Endothelial cell of umbilical vein (primary cell): ENCODE measurements around the gene BOD1L1. TPM values are rescaled to one million over a fixed set of nuclear protein-coding genes. Genes with fewer than 3 reads are reported as not detected.

Experiments used
- BruUV-seq: library from RNA; stranded (reverse); fragments of 400-500 nt; replicated peaks from 2 replicates; lab custom pipeline; 2021; lab: Mats Ljungman, UMichigan
- CTCF ChIA-PET: fragments of 300-600, 350-600 bp; sonication (Branson Sonifier 250); formaldehyde crosslinking; loops from one replicate; lab custom pipeline; 2021; ENCODE audit warnings: antibody characterized with exemption, inconsistent platforms; lab: Charles Lee
- POLR2A ChIA-PET: fragments of 300-600, 350-600 bp; sonication (Branson Sonifier 250); formaldehyde crosslinking; loops from one replicate; lab custom pipeline; 2021; ENCODE audit warnings: antibody characterized with exemption, inconsistent platforms; lab: Charles Lee
- DNase-seq: peaks from one replicate; pipeline ENCODE4 v3.0.0-alpha.2; 2011; ENCODE audit warnings: low read depth, low spot score
- FAIRE-seq: peaks from 2 replicates; lab custom pipeline; 2011; peaks lifted over from hg19 to GRCh38; lab: Jason Lieb, UNC
- H2AFZ ChIP-seq: 2 replicates; pipeline ENCODE4 v1.6.0; 2012; ENCODE audit warnings: low read depth, low read length, control low read depth, inconsistent platforms
- H3K27ac ChIP-seq: 2 replicates; pipeline ENCODE4 v1.5.1; 2011; ENCODE audit warnings: low read depth, mild to moderate bottlenecking, control low read depth, low read length, moderate library complexity; ENCODE audit not compliant: insufficient read depth
- H3K27me3 ChIP-seq, 2 experiments: 2 replicates each; pipeline versions ENCODE4 v1.6.0 to v1.6.1; 2011; ENCODE audit warnings: low read length in 2 of 2, mixed read lengths in 1 of 2; ENCODE audit not compliant: control insufficient read depth in 2 of 2, insufficient read depth in 2 of 2
- H3K36me3 ChIP-seq, 2 experiments: 2 replicates in 1 of 2; 3 replicates in 1 of 2; pipeline ENCODE4 v1.5.1; 2011; ENCODE audit warnings: low read length in 2 of 2, mild to moderate bottlenecking in 1 of 2, moderate library complexity in 1 of 2; ENCODE audit not compliant: control insufficient read depth in 2 of 2, insufficient read depth in 2 of 2; ENCODE audit errors: extremely low read depth in 1 of 2
- H3K4me1 ChIP-seq: 3 replicates; pipeline ENCODE4 v1.5.1; 2011; ENCODE audit warnings: mild to moderate bottlenecking, low read length; ENCODE audit not compliant: control insufficient read depth, insufficient read depth; ENCODE audit errors: extremely low read depth
- H3K4me2 ChIP-seq: 2 replicates; pipeline ENCODE4 v1.6.1; 2011; ENCODE audit warnings: low read length, control low read depth, mixed read lengths; ENCODE audit not compliant: insufficient read depth
- H3K4me3 ChIP-seq, 3 experiments: fragments of 200-600 bp in 1 of 3; sonication (generic), shearing (Covaris generic) in 1 of 3; replicated peaks in 1 of 3; 2 replicates each; pipeline ENCODE4 v1.5.1; 2011 to 2016; ENCODE audit warnings: control low read depth in 3 of 3, low read length in 3 of 3, mild to moderate bottlenecking in 2 of 3, inconsistent platforms in 1 of 3, low read depth in 1 of 3, moderate library complexity in 1 of 3; ENCODE audit not compliant: insufficient read depth in 1 of 3
- H3K79me2 ChIP-seq: 2 replicates; pipeline ENCODE4 v1.6.0; 2012; ENCODE audit warnings: low read length, inconsistent platforms; ENCODE audit not compliant: control insufficient read depth, insufficient read depth
- H3K9ac ChIP-seq: replicated peaks from 2 replicates; pipeline ENCODE3; 2011; ENCODE audit warnings: low read length, control low read depth; ENCODE audit not compliant: insufficient read depth; ENCODE audit errors: extremely low read depth
- H3K9me1 ChIP-seq: replicated peaks from 3 replicates; pipeline ENCODE4 v1.6.0; 2011; ENCODE audit warnings: mild to moderate bottlenecking, low read length; ENCODE audit not compliant: control insufficient read depth, insufficient read depth; ENCODE audit errors: extremely low read depth
- H3K9me3 ChIP-seq: replicated peaks from 2 replicates; pipeline ENCODE4 v1.5.1; 2012; ENCODE audit warnings: low read length, inconsistent platforms; ENCODE audit not compliant: control insufficient read depth, insufficient read depth
- H4K20me1 ChIP-seq: replicated peaks from 2 replicates; pipeline ENCODE3; 2011; ENCODE audit warnings: mild to moderate bottlenecking, low read length; ENCODE audit not compliant: control insufficient read depth, insufficient read depth; ENCODE audit errors: extremely low read depth
- CTCF ChIP-seq, 2 donors: IDR thresholded peaks; 1 replicate in 1 of 2; 2 replicates in 1 of 2; pipeline ENCODE4 v1.5.1; 2011; ENCODE audit warnings: low read length in 2 of 2, mild to moderate bottlenecking in 2 of 2, moderate library complexity in 2 of 2, control low read depth in 1 of 2, inconsistent platforms in 1 of 2, low read depth in 1 of 2; ENCODE audit not compliant: insufficient read depth in 1 of 2; ENCODE audit errors: extremely low read depth in 1 of 2
- EZH2 ChIP-seq: IDR thresholded peaks from 2 replicates; pipeline ENCODE4 v1.6.1; 2012; ENCODE audit warnings: borderline replicate concordance, low read depth, mild to moderate bottlenecking, moderate library complexity, low read length, inconsistent platforms; ENCODE audit not compliant: severe bottlenecking
- FOS ChIP-seq: IDR thresholded peaks from 2 replicates; pipeline ENCODE4 v1.6.1; 2011; ENCODE audit warnings: mild to moderate bottlenecking, low read length, moderate library complexity, borderline replicate concordance; ENCODE audit not compliant: insufficient read depth
- GATA2 ChIP-seq: IDR thresholded peaks from 2 replicates; pipeline ENCODE4 v1.7.0; 2011; ENCODE audit warnings: low read depth, mild to moderate bottlenecking, moderate library complexity, mixed read lengths, low read length; ENCODE audit not compliant: insufficient read length, insufficient read depth
- JUN ChIP-seq: IDR thresholded peaks from 2 replicates; pipeline ENCODE4 v1.6.1; 2011; ENCODE audit warnings: borderline replicate concordance, low read depth; ENCODE audit not compliant: insufficient read length, insufficient read depth
- MAX ChIP-seq: IDR thresholded peaks from 2 replicates; pipeline ENCODE4 v1.6.1; 2011; ENCODE audit not compliant: insufficient read depth, insufficient read length
- MYC ChIP-seq: IDR thresholded peaks from one replicate; pipeline ENCODE4 v1.6.1; 2011; ENCODE audit warnings: mild to moderate bottlenecking, low read depth, low read length
- POLR2A ChIP-seq: IDR thresholded peaks from 2 replicates; pipeline ENCODE4 v1.6.1; 2012; ENCODE audit warnings: low read depth, mild to moderate bottlenecking, control low read depth, low read length
- dilution Hi-C: fragments of 300-500 bp; cut with MboI; formaldehyde crosslinking; loops from one replicate; pipeline ENCODE4 v1.15.0; 2019; ENCODE audit warnings: low sequenced_read_pairs; ENCODE audit not compliant: extremely low pct_ligation_motif_present
- intact Hi-C: fragments of 100-400 bp; cut with micrococcal nuclease; formaldehyde crosslinking; loops from one replicate; pipeline ENCODE4 v1.10.0; 2022
- polyA plus RNA-seq, 4 experiments: library from polyadenylated mRNA; depleted of rRNA in 3 of 4; stranded (reverse) in 3 of 4; unstranded in 1 of 4; fragments of >200 nt; gene quantifications; 2 replicates each; pipeline versions ENCODE4 v1.2.1 to v1.2.3, GENCODE V29; 2011 to 2012; ENCODE audit warnings: missing spikeins in 1 of 4
- total RNA-seq: library from RNA; stranded (reverse); gene quantifications from 2 replicates; pipeline ENCODE4 v1.2.3, GENCODE V29; 2021

The BOD1L1 gene
- total and polyA plus RNA-seq, 2 donors (not counting 3 experiments of a cell fraction or from before 2014, with no cell fraction given), result 5.2 to 31.2 TPM

- BruUV-seq, result no TSS peak
- Histone ChIP-seq H4K20me1 (no peaks in the 10 kb centered on the region), H3K4me3 (no peak overlapping the region), H3K9me3 (no peaks in the 10 kb centered on the region), H3K9me1 (no peaks in the 10 kb centered on the region), H3K36me3 (no peaks in the 10 kb centered on the region), H3K79me2 (no peaks in the 10 kb centered on the region), H3K4me1 (no peaks in the 10 kb centered on the region), H3K27ac (no peak overlapping the region), H3K27me3 (no peaks in the 10 kb centered on the region), H2AFZ (no peak overlapping the region), H3K9ac (no peak overlapping the region), H3K4me2 (no peak overlapping the region)
- DNase-seq (no peak), FAIRE-seq (no peak)
- TF ChIP-seq FOS (no peak), MAX (no peak), GATA2 (no peak), JUN (no peak), MYC (no peak), CTCF (IDR thresholded peaks at IDR 0.05; ENCODE audit: extremely low read depth in 1 of 2, insufficient read depth in 1 of 2, low read depth in 1 of 2, low read length in 2 of 2) (no peak), EZH2 (no peak), POLR2A (no peak)
- ChIA-PET CTCF (no interaction called here), POLR2A (no interaction called here)
- dilution Hi-C loops (no loop called here), intact Hi-C loops (no loop called here)
These were observed 47.4 kb upstream of the BOD1L1 start for GRCh38 chr4:13674971-13675370.
